Body of pancreas (tissue), 4 donors: ENCODE results near the gene BCR.

ENCODE experiments used
- POLR2A ChIP-seq, 3 donors: fragments of 450-650 bp; IDR thresholded peaks; one replicate each; pipeline ENCODE4 v1.6.1; 2016; ENCODE audit warnings: antibody characterized with exemption in 3 of 3, mild to moderate bottlenecking in 2 of 3
- TF ChIP-seq, protein P1 (sequence below), 7 experiments: fragments of 450-650 bp in 4 of 7; fragments of 200-600 bp in 3 of 7; sonication (generic) in 3 of 7; IDR thresholded peaks; one replicate each; pipeline ENCODE4 v1.5.1; 2016 to 2019; ENCODE audit warnings: antibody characterized with exemption in 7 of 7

DNA sequence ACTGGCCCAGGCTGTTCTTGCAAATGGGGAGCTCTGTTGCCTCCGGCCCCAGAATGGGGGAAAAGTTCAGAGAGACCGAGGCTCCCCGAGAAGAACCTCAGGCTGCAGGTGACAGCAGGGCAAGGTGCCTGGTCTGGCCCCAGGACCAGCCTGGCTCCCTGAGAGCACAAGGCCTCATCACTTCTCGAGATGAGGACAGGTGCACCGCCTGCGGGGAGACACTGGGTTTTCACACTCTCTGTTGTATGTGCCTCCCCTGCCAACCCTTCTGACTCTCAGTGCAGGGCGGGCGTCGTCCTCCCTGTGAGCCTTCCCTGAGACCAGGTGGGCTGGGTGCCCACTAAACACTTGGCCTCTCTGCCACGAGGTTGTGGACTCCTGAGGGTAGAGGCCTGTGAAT, 102.2 kb downstream of the BCR start:
- TF ChIP-seq, protein P1, sequence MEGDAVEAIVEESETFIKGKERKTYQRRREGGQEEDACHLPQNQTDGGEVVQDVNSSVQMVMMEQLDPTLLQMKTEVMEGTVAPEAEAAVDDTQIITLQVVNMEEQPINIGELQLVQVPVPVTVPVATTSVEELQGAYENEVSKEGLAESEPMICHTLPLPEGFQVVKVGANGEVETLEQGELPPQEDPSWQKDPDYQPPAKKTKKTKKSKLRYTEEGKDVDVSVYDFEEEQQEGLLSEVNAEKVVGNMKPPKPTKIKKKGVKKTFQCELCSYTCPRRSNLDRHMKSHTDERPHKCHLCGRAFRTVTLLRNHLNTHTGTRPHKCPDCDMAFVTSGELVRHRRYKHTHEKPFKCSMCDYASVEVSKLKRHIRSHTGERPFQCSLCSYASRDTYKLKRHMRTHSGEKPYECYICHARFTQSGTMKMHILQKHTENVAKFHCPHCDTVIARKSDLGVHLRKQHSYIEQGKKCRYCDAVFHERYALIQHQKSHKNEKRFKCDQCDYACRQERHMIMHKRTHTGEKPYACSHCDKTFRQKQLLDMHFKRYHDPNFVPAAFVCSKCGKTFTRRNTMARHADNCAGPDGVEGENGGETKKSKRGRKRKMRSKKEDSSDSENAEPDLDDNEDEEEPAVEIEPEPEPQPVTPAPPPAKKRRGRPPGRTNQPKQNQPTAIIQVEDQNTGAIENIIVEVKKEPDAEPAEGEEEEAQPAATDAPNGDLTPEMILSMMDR (IDR thresholded peaks at IDR 0.05): no peak
- no peak for TF ChIP-seq POLR2A (IDR thresholded peaks at IDR 0.05)
